ENCODE results near the gene EBI3.
"Not testable (repeated sequence)": the region's sequence is repeated elsewhere in the genome, so short reads cannot be mapped to it uniquely, and the experiment has no call there.

Gene EBI3

GRCh38 chr19:4216846-4217245, 12.5 kb upstream of the EBI3 start:
- H3K4me3 ChIP-seq (ENCODE audit: low read depth, low read length), result no peak overlapping the region
- peaks cover 2% of the 10 kb centered on the region for H3K9me3 ChIP-seq (ENCODE audit: insufficient read depth, low read depth, low read length)
- H2BK120ac ChIP-seq (ENCODE audit: insufficient read depth, low read length, poor library complexity), result no peak overlapping the region
- no peaks in the 10 kb centered on the region for H3K27me3 ChIP-seq (ENCODE audit: insufficient read depth, low read length)
- H3K4me2 ChIP-seq (ENCODE audit: low read length), result no peak overlapping the region
- H2AK5ac ChIP-seq (ENCODE audit: low read length), result no peak overlapping the region
- no peak overlapping the region for H3K23ac ChIP-seq (ENCODE audit: low read length)
- no peak overlapping the region for H3K4ac ChIP-seq (ENCODE audit: low read depth, low read length)
- H4K12ac ChIP-seq (ENCODE audit: low read depth, low read length), result no peak overlapping the region
- no peak overlapping the region for H4K8ac ChIP-seq (ENCODE audit: low read depth, low read length)
- H3K4me1 ChIP-seq (ENCODE audit: control insufficient read depth in 1 of 2, insufficient read depth in 2 of 2, low read length in 2 of 2), result no peaks in the 10 kb centered on the region
- no peak overlapping the region for H3K14ac ChIP-seq (ENCODE audit: low read length)
- no peaks in the 10 kb centered on the region for H3K79me1 ChIP-seq (ENCODE audit: low read length)
- no peak overlapping the region for H2AFZ ChIP-seq (ENCODE audit: insufficient read depth, low read length, poor library complexity)
- no peak overlapping the region for H3K18ac ChIP-seq (ENCODE audit: low read length)
- no peak overlapping the region for H2BK12ac ChIP-seq (ENCODE audit: low read length)
- H3K79me2 ChIP-seq (ENCODE audit: control insufficient read depth, insufficient read depth, low read length, poor library complexity), result no peaks in the 10 kb centered on the region
- no peak overlapping the region for H2BK5ac ChIP-seq (ENCODE audit: low read depth, low read length, poor library complexity)
- no peak for DNase-seq
- no peak overlapping the region for H4K91ac ChIP-seq (ENCODE audit: low read depth, low read length)
- H3K9ac ChIP-seq (ENCODE audit: low read length), result no peak overlapping the region
- no peak overlapping the region for H3K27ac ChIP-seq (ENCODE audit: low read depth, low read length)
- H3K36me3 ChIP-seq (ENCODE audit: control insufficient read depth in 1 of 2, insufficient read depth in 2 of 2, low read length in 2 of 2), result no peaks in the 10 kb centered on the region
- no CpG with 5 or more reads among the region's 6 CpGs for WGBS (ENCODE audit: extremely low coverage, insufficient coverage, insufficient read length)

GRCh38 chr19:4217429-4218264, 11.7 kb upstream of the EBI3 start:
- H3K27me3 ChIP-seq (ENCODE audit: insufficient read depth, low read length), result no peaks in the 10 kb centered on the region
- H2BK120ac ChIP-seq (ENCODE audit: insufficient read depth, low read length, poor library complexity), result no peak overlapping the region
- H3K4me3 ChIP-seq (ENCODE audit: low read depth, low read length), result no peak overlapping the region
- H3K18ac ChIP-seq (ENCODE audit: low read length), result no peak overlapping the region
- no peak overlapping the region for H2BK5ac ChIP-seq (ENCODE audit: low read depth, low read length, poor library complexity)
- no peak overlapping the region for H4K8ac ChIP-seq (ENCODE audit: low read depth, low read length)
- no peak overlapping the region for H3K14ac ChIP-seq (ENCODE audit: low read length)
- no peak overlapping the region for H3K4me2 ChIP-seq (ENCODE audit: low read length)
- H3K9me3 ChIP-seq (ENCODE audit: insufficient read depth, low read depth, low read length), result peaks cover 2% of the 10 kb centered on the region
- no peak overlapping the region for H4K91ac ChIP-seq (ENCODE audit: low read depth, low read length)
- WGBS (ENCODE audit: extremely low coverage, insufficient coverage, insufficient read length), result no CpG with 5 or more reads among the region's 81 CpGs
- H2AFZ ChIP-seq (ENCODE audit: insufficient read depth, low read length, poor library complexity), result no peak overlapping the region
- H2BK12ac ChIP-seq (ENCODE audit: low read length), result no peak overlapping the region
- H3K79me2 ChIP-seq (ENCODE audit: control insufficient read depth, insufficient read depth, low read length, poor library complexity), result no peaks in the 10 kb centered on the region
- H4K12ac ChIP-seq (ENCODE audit: low read depth, low read length), result no peak overlapping the region
- no peaks in the 10 kb centered on the region for H3K79me1 ChIP-seq (ENCODE audit: low read length)
- no peak for DNase-seq
- no peaks in the 10 kb centered on the region for H3K4me1 ChIP-seq (ENCODE audit: control insufficient read depth in 1 of 2, insufficient read depth in 2 of 2, low read length in 2 of 2)
- no peak overlapping the region for H2AK5ac ChIP-seq (ENCODE audit: low read length)
- no peak overlapping the region for H3K4ac ChIP-seq (ENCODE audit: low read depth, low read length)
- H3K9ac ChIP-seq (ENCODE audit: low read length), result no peak overlapping the region
- H3K23ac ChIP-seq (ENCODE audit: low read length), result no peak overlapping the region
- H3K36me3 ChIP-seq (ENCODE audit: control insufficient read depth in 1 of 2, insufficient read depth in 2 of 2, low read length in 2 of 2), result no peaks in the 10 kb centered on the region
- H3K27ac ChIP-seq (ENCODE audit: low read depth, low read length), result no peak overlapping the region

- not testable (repeated sequence) for H3K18ac ChIP-seq (ENCODE audit: low read length); H4K8ac ChIP-seq (ENCODE audit: low read depth, low read length); H3K9me3 ChIP-seq (ENCODE audit: insufficient read depth, low read depth, low read length); H2BK5ac ChIP-seq (ENCODE audit: low read depth, low read length, poor library complexity); H2AK5ac ChIP-seq (ENCODE audit: low read length); H3K79me1 ChIP-seq (ENCODE audit: low read length); H4K12ac ChIP-seq (ENCODE audit: low read depth, low read length); H3K9ac ChIP-seq (ENCODE audit: low read length); H3K4me3 ChIP-seq (ENCODE audit: low read depth, low read length); H3K79me2 ChIP-seq (ENCODE audit: control insufficient read depth, insufficient read depth, low read length, poor library complexity); H3K27ac ChIP-seq (ENCODE audit: low read depth, low read length); DNase-seq; H2BK12ac ChIP-seq (ENCODE audit: low read length); H3K14ac ChIP-seq (ENCODE audit: low read length); H2BK120ac ChIP-seq (ENCODE audit: insufficient read depth, low read length, poor library complexity); H2AFZ ChIP-seq (ENCODE audit: insufficient read depth, low read length, poor library complexity); H3K4me2 ChIP-seq (ENCODE audit: low read length); H3K4ac ChIP-seq (ENCODE audit: low read depth, low read length); H3K4me1 ChIP-seq (ENCODE audit: control insufficient read depth in 1 of 2, insufficient read depth in 2 of 2, low read length in 2 of 2); H3K23ac ChIP-seq (ENCODE audit: low read length); H4K91ac ChIP-seq (ENCODE audit: low read depth, low read length); H3K27me3 ChIP-seq (ENCODE audit: insufficient read depth, low read length); H3K36me3 ChIP-seq (ENCODE audit: control insufficient read depth in 1 of 2, insufficient read depth in 2 of 2, low read length in 2 of 2)
- WGBS (ENCODE audit: extremely low coverage, insufficient coverage, insufficient read length), result no CpG with 5 or more reads among the region's 1 CpG
These were observed 10.8 kb upstream of the EBI3 start for GRCh38 chr19:4218523-4218922.

- H4K8ac ChIP-seq (ENCODE audit: low read depth, low read length), result no peak overlapping the region
- no peaks in the 10 kb centered on the region for H3K27me3 ChIP-seq (ENCODE audit: insufficient read depth, low read length)
- no peak overlapping the region for H3K18ac ChIP-seq (ENCODE audit: low read length)
- no peak overlapping the region for H2BK5ac ChIP-seq (ENCODE audit: low read depth, low read length, poor library complexity)
- H3K9ac ChIP-seq (ENCODE audit: low read length), result no peak overlapping the region
- no peak overlapping the region for H3K4me2 ChIP-seq (ENCODE audit: low read length)
- no peak overlapping the region for H2AFZ ChIP-seq (ENCODE audit: insufficient read depth, low read length, poor library complexity)
- H3K4ac ChIP-seq (ENCODE audit: low read depth, low read length), result no peak overlapping the region
- H3K4me3 ChIP-seq (ENCODE audit: low read depth, low read length), result no peak overlapping the region
- peaks cover 2% of the 10 kb centered on the region for H3K9me3 ChIP-seq (ENCODE audit: insufficient read depth, low read depth, low read length)
- no peaks in the 10 kb centered on the region for H3K36me3 ChIP-seq (ENCODE audit: control insufficient read depth in 1 of 2, insufficient read depth in 2 of 2, low read length in 2 of 2)
- no peaks in the 10 kb centered on the region for H3K79me2 ChIP-seq (ENCODE audit: control insufficient read depth, insufficient read depth, low read length, poor library complexity)
- WGBS (ENCODE audit: extremely low coverage, insufficient coverage, insufficient read length), result no CpG with 5 or more reads among the region's 7 CpGs
- peak; percentile 17 to 31 for DNase-seq
- no peak overlapping the region for H3K14ac ChIP-seq (ENCODE audit: low read length)
- no peaks in the 10 kb centered on the region for H3K79me1 ChIP-seq (ENCODE audit: low read length)
- H3K27ac ChIP-seq (ENCODE audit: low read depth, low read length), result no peak overlapping the region
- no peak overlapping the region for H2BK120ac ChIP-seq (ENCODE audit: insufficient read depth, low read length, poor library complexity)
- H4K12ac ChIP-seq (ENCODE audit: low read depth, low read length), result no peak overlapping the region
- no peak overlapping the region for H3K23ac ChIP-seq (ENCODE audit: low read length)
- H2AK5ac ChIP-seq (ENCODE audit: low read length), result no peak overlapping the region
- no peak overlapping the region for H2BK12ac ChIP-seq (ENCODE audit: low read length)
- H3K4me1 ChIP-seq (ENCODE audit: control insufficient read depth in 1 of 2, insufficient read depth in 2 of 2, low read length in 2 of 2), result peaks cover 0 to 2% of the 10 kb centered on the region in 2 experiments
- no peak overlapping the region for H4K91ac ChIP-seq (ENCODE audit: low read depth, low read length)
These were observed 9.1 kb upstream of the EBI3 start for GRCh38 chr19:4220188-4220587.

Measured in trophoblast cell (in vitro differentiated cells and primary cell).